Astrocyte (in vitro differentiated cells and primary cell): ENCODE data around the gene DGAT2.

ENCODE experiments used
- CTCF ChIP-seq: IDR thresholded peaks from 2 replicates; pipeline ENCODE4 v1.5.1; 2011; ENCODE audit warnings: low read depth, mild to moderate bottlenecking, inconsistent platforms, low read length, moderate library complexity; ENCODE audit not compliant: insufficient read depth
- EZH2 ChIP-seq: IDR thresholded peaks from 2 replicates; pipeline ENCODE4 v1.6.1; 2012; ENCODE audit warnings: mild to moderate bottlenecking, low read length, inconsistent platforms; ENCODE audit not compliant: insufficient read depth

- TF ChIP-seq CTCF (no peak), EZH2 (no peak)
These were observed 45.1 kb downstream of the DGAT2 start for GRCh38 chr11:75813622-75814039.
